HepG2 (cell line): ENCODE results near the gene RIPPLY1. TPM values are rescaled to one million over a fixed set of nuclear protein-coding genes. Genes with fewer than 3 reads are reported as not detected.

Source experiments
- ATAC-seq: fragments of 200-7000 bp; cut with Tn5 transposase; 3 replicates; pipeline ENCODE4 v1.9.1; 2020; ENCODE audit warnings: mild to moderate bottlenecking, moderate library complexity
- BruUV-seq: library from RNA; stranded (reverse); fragments of 400-500 nt; replicated peaks from 2 replicates; lab custom pipeline; 2021; lab: Mats Ljungman, UMichigan
- CTCF ChIA-PET: fragments of 300-600 bp; formaldehyde crosslinking; extraction: SDS; loops from one replicate; lab custom pipeline; 2021; ENCODE audit warnings: low total read pairs, inconsistent platforms, low intra/inter-chr PET ratio; lab: Yijun Ruan, JAX
- POLR2A ChIA-PET: fragments of 350-600 bp; sonication (Branson Sonifier 250); formaldehyde crosslinking; loops from one replicate; lab custom pipeline; 2020; ENCODE audit warnings: antibody characterized with exemption, inconsistent platforms; lab: Yijun Ruan, JAX
- DNase-seq: peaks from one replicate; pipeline ENCODE4 v3.0.0-alpha.2; 2015; ENCODE audit warnings: low spot score
- FAIRE-seq: peaks from 3 replicates; lab custom pipeline; 2011; peaks lifted over from hg19 to GRCh38; lab: Jason Lieb, UNC
- H2AFZ ChIP-seq: one replicate; pipeline ENCODE4 v1.6.1; 2011; ENCODE audit warnings: low read length, inconsistent platforms
- H3K27ac ChIP-seq: fragments of 300-600 bp; 3 replicates; pipeline ENCODE4 v1.8.0; 2011; ENCODE audit warnings: mixed run types, mild to moderate bottlenecking, mixed read lengths, low read length, inconsistent platforms; ENCODE audit not compliant: insufficient read depth; ENCODE audit errors: extremely low read length
- H3K27me3 ChIP-seq, 2 experiments: fragments of 200-600 bp in 1 of 2; 2 replicates in 1 of 2; 3 replicates in 1 of 2; pipeline versions ENCODE4 v1.6.0 to v1.8.0; 2011; ENCODE audit warnings: low read length in 2 of 2, mild to moderate bottlenecking in 2 of 2, moderate library complexity in 2 of 2, inconsistent platforms in 1 of 2; ENCODE audit not compliant: insufficient read depth in 2 of 2, control insufficient read depth in 1 of 2
- H3K36me3 ChIP-seq, 2 experiments: fragments of 200-600 bp in 1 of 2; replicated peaks in 1 of 2; 2 replicates in 1 of 2; 3 replicates in 1 of 2; pipeline versions ENCODE4 v1.5.1 to v1.8.0; 2011; ENCODE audit warnings: low read length in 2 of 2, inconsistent platforms in 1 of 2; ENCODE audit not compliant: insufficient read depth in 2 of 2, control insufficient read depth in 1 of 2
- H3K4me1 ChIP-seq: 2 replicates; pipeline ENCODE4 v1.5.1; 2012; ENCODE audit warnings: low read length, inconsistent platforms; ENCODE audit not compliant: insufficient read depth
- H3K4me2 ChIP-seq: 2 replicates; pipeline ENCODE4 v1.6.0; 2011; ENCODE audit warnings: low read depth, low read length, inconsistent platforms
- H3K4me3 ChIP-seq, 3 experiments: fragments of 200-600 bp in 1 of 3; sonication (generic), shearing (Covaris generic) in 1 of 3; replicated peaks in 1 of 3; 2 replicates each; pipeline ENCODE4 v1.5.1; 2011 to 2016; ENCODE audit warnings: low read length in 3 of 3, inconsistent platforms in 2 of 3, low read depth in 2 of 3, mild to moderate bottlenecking in 2 of 3, control low read depth in 1 of 3, mixed read lengths in 1 of 3; ENCODE audit not compliant: insufficient read depth in 1 of 3
- H3K79me2 ChIP-seq: one replicate; pipeline ENCODE4 v1.6.1; 2011; ENCODE audit warnings: low read length, inconsistent platforms; ENCODE audit not compliant: insufficient read depth
- H3K9ac ChIP-seq: 2 replicates; pipeline ENCODE4 v1.6.0; 2011; ENCODE audit warnings: mild to moderate bottlenecking, low read depth, low read length, inconsistent platforms; ENCODE audit not compliant: insufficient read depth
- H3K9me3 ChIP-seq: 2 replicates; pipeline ENCODE4 v1.5.1; 2012; ENCODE audit warnings: mild to moderate bottlenecking, low read length
- H4K20me1 ChIP-seq: 2 replicates; pipeline ENCODE4 v1.6.0; 2011; ENCODE audit warnings: inconsistent platforms, mild to moderate bottlenecking, low read length, moderate library complexity; ENCODE audit not compliant: insufficient read depth
- HOXA3 ChIP-seq: sonication (generic); formaldehyde crosslinking; IDR thresholded peaks from 2 replicates; pipeline ENCODE4 v1.5.0; 2020; ENCODE audit warnings: missing genetic modification reagents
- KDM2A ChIP-seq: sonication (generic); formaldehyde crosslinking; IDR thresholded peaks from 2 replicates; pipeline ENCODE4 v1.4.0; 2020; ENCODE audit warnings: low read depth, missing genetic modification reagents, borderline replicate concordance
- KDM5A ChIP-seq: fragments of 200-600 bp; sonication (generic); IDR thresholded peaks from 2 replicates; pipeline ENCODE4 v1.7.0; 2018; ENCODE audit warnings: antibody characterized with exemption, mild to moderate bottlenecking, low read length, borderline replicate concordance
- PAF1 ChIP-seq: IDR thresholded peaks from 2 replicates; pipeline ENCODE4 v1.6.1; 2016; ENCODE audit warnings: missing genetic modification reagents, missing compliant biosample characterization
- POLR2A ChIP-seq, 2 experiments: IDR thresholded peaks; 2 replicates each; pipeline ENCODE4 v1.6.1; 2011; ENCODE audit warnings: low read depth in 2 of 2, low read length in 2 of 2, mild to moderate bottlenecking in 1 of 2, moderate library complexity in 1 of 2; ENCODE audit not compliant: insufficient read depth in 1 of 2
- RBAK ChIP-seq: sonication (generic); formaldehyde crosslinking; IDR thresholded peaks from 2 replicates; pipeline ENCODE4 v1.5.1; 2020; ENCODE audit warnings: mild to moderate bottlenecking, missing genetic modification reagents
- RFXANK ChIP-seq: IDR thresholded peaks from 2 replicates; pipeline ENCODE4 v1.6.1; 2016
- RFXAP ChIP-seq: sonication (generic); formaldehyde crosslinking; IDR thresholded peaks from 2 replicates; pipeline ENCODE4 v1.4.0; 2020; ENCODE audit warnings: missing genetic modification reagents, borderline replicate concordance
- TBX3 ChIP-seq: fragments of 450-650 bp; IDR thresholded peaks from 2 replicates; pipeline ENCODE4 v1.6.1; 2017; ENCODE audit warnings: antibody characterized with exemption, mild to moderate bottlenecking, inconsistent platforms, borderline replicate concordance
- ZNF138 ChIP-seq: sonication (generic); formaldehyde crosslinking; IDR thresholded peaks from 2 replicates; pipeline ENCODE4 v1.5.0; 2020; ENCODE audit warnings: mild to moderate bottlenecking, low read depth, missing genetic modification reagents
- ZNF577 ChIP-seq: sonication (generic); formaldehyde crosslinking; IDR thresholded peaks from 2 replicates; pipeline ENCODE4 v1.4.0; 2020; ENCODE audit warnings: mild to moderate bottlenecking, low read depth, missing genetic modification reagents, borderline replicate concordance
- ZSCAN9 ChIP-seq: IDR thresholded peaks from 2 replicates; pipeline ENCODE4 v1.6.1; 2016; ENCODE audit warnings: borderline replicate concordance
- WGBS: methylation state at CpG from one replicate; pipeline ENCODE4 v1.1.6; 2017; ENCODE audit warnings: low lambda C conversion rate; 5-methylcytosine and 5-hydroxymethylcytosine counted together
- in situ Hi-C: cut with HindIII; loops from 2 replicates; pipeline ENCODE4 v1.10.0; 2017; ENCODE audit warnings: low pct_unique_long_range_greater_than_20kb; ENCODE audit not compliant: extremely low pct_ligation_motif_present
- intact Hi-C: fragments of 100-400 bp; cut with micrococcal nuclease; formaldehyde crosslinking; loops from one replicate; pipeline ENCODE4 v1.10.0; 2022; ENCODE audit not compliant: unreplicated experiment
- polyA plus RNA-seq, 8 experiments: library from polyadenylated mRNA; depleted of rRNA in 3 of 8; stranded (reverse) in 7 of 8; unstranded in 1 of 8; fragments of >200 nt; fragmentation: Illumina TruSeq in 4 of 8; extraction: Trizol in 4 of 8; gene quantifications; 2 replicates each; pipeline versions ENCODE4 v1.2.1 to v1.2.3, GENCODE V29; 2011 to 2016; ENCODE audit warnings: low read depth in 4 of 8, missing spikeins in 1 of 8, mixed read lengths in 1 of 8; ENCODE audit not compliant: insufficient read depth in 1 of 8
- total RNA-seq, 5 experiments: library from RNA; depleted of rRNA; stranded (reverse); fragments of >200 nt; fragmentation: Illumina TruSeq; extraction: Trizol; gene quantifications; 2 replicates each; pipeline ENCODE4 v1.2.3, GENCODE V29; 2016; ENCODE audit warnings: low read depth in 1 of 5
- TF ChIP-seq, protein P1 (sequence below): sonication (generic); formaldehyde crosslinking; IDR thresholded peaks from 2 replicates; pipeline ENCODE4 v1.8.1; 2023; ENCODE audit warnings: mild to moderate bottlenecking, missing genetic modification reagents
- TF ChIP-seq, protein P2 (sequence below): sonication (generic); formaldehyde crosslinking; IDR thresholded peaks from 2 replicates; pipeline ENCODE4 v1.8.0; 2022; ENCODE audit warnings: mild to moderate bottlenecking, missing genetic modification reagents; ENCODE audit not compliant: insufficient replicate concordance
- TF ChIP-seq, protein P3 (sequence below): sonication (generic); formaldehyde crosslinking; IDR thresholded peaks from 2 replicates; pipeline ENCODE4 v1.5.1; 2020; ENCODE audit warnings: missing genetic modification reagents, mild to moderate bottlenecking, borderline replicate concordance
- TF ChIP-seq, protein P4 (sequence below): sonication (generic); formaldehyde crosslinking; IDR thresholded peaks from 2 replicates; pipeline ENCODE4 v1.4.0; 2020; ENCODE audit warnings: mild to moderate bottlenecking, missing genetic modification reagents
- TF ChIP-seq, protein P5 (sequence below): sonication (generic); formaldehyde crosslinking; IDR thresholded peaks from 2 replicates; pipeline ENCODE4 v1.4.0; 2020; ENCODE audit warnings: mild to moderate bottlenecking, missing genetic modification reagents, borderline replicate concordance

RIPPLY1 gene
- total and polyA plus RNA-seq, 2 of the 13 experiments (the other 11 are each of a cell fraction or from before 2014, with no cell fraction given): 0.41 to 0.49 TPM

DNA sequence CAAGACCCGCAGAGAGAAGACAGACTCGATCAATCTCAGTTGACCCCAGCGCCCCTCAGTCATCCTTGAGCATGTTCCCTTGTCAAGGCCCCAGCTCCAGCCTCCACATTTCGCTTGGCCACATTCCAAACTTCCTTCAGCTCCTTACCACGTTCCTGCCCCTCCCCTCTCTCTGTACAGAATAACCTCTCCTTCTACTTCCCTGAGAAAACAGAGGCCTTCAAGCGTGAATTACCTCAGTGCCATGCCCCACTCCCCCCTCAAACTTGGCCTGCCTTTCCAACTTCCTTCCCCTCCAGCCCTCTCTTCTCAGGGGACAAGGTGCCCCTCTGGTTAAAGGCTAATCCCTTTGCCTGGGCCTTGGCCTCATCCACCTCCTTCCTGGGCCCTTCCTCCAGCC is 3.2 kb upstream of the RIPPLY1 start (continued):
- TF ChIP-seq, protein P1, sequence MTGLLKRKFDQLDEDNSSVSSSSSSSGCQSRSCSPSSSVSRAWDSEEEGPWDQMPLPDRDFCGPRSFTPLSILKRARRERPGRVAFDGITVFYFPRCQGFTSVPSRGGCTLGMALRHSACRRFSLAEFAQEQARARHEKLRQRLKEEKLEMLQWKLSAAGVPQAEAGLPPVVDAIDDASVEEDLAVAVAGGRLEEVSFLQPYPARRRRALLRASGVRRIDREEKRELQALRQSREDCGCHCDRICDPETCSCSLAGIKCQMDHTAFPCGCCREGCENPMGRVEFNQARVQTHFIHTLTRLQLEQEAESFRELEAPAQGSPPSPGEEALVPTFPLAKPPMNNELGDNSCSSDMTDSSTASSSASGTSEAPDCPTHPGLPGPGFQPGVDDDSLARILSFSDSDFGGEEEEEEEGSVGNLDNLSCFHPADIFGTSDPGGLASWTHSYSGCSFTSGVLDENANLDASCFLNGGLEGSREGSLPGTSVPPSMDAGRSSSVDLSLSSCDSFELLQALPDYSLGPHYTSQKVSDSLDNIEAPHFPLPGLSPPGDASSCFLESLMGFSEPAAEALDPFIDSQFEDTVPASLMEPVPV (CRISPR knock-in tag): no peak
- no peak for TF ChIP-seq RFXAP (CRISPR knock-in tag)
- TF ChIP-seq, protein P2, sequence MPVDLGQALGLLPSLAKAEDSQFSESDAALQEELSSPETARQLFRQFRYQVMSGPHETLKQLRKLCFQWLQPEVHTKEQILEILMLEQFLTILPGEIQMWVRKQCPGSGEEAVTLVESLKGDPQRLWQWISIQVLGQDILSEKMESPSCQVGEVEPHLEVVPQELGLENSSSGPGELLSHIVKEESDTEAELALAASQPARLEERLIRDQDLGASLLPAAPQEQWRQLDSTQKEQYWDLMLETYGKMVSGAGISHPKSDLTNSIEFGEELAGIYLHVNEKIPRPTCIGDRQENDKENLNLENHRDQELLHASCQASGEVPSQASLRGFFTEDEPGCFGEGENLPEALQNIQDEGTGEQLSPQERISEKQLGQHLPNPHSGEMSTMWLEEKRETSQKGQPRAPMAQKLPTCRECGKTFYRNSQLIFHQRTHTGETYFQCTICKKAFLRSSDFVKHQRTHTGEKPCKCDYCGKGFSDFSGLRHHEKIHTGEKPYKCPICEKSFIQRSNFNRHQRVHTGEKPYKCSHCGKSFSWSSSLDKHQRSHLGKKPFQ (CRISPR knock-in tag): no peak
- no peak for TF ChIP-seq KDM2A (CRISPR knock-in tag)
- no peak for TF ChIP-seq ZSCAN9 (CRISPR knock-in tag)
- TF ChIP-seq, protein P3, sequence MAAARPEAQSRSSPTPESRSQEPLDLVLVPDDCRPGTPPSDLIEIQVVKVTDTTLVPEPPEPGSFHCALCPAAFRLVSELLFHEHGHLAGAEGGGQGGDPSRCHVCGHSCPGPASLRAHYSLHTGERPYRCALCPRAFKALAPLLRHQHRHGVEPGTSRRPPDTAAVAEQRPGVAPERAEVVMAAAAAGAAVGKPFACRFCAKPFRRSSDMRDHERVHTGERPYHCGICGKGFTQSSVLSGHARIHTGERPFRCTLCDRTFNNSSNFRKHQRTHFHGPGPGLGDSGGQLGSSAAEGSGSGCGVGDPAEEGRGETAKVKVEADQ (CRISPR knock-in tag): no peak

DNA sequence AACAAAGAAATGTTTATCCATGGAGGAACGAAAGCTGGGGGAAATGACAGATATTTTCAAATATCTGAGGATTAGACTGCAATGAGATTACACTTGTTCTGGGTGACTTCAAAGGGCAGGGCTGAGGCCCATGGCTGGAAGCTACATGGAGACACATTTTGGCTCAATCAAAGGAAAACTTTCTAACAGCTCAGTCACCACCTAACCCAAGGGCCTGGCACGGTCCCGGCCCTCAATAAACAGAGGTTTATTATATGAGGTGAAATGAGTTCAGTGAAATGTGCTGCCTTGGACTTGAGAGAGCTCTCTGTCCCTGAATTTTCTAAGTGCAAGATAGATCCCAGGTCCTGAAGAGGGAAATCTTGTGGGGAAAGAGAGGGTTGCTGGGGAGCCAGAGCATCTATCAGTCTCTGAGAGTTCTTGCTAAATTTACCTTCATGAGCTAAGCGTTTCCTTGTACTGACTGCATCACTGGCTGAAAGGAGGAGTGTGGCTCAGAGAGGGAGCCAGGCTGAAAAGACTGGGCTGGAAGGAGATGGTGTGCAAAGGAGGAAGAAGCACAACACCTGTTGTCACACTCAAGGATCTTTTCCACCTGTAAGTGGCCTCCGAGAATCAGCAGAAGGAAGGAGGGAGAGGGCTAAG is 2.0 kb upstream of the RIPPLY1 start:
- no peaks in the 10 kb centered on the region for H3K36me3 ChIP-seq
- H2AFZ ChIP-seq: no peak overlapping the region
- in situ Hi-C loops (no loop called here), intact Hi-C loops (no loop called here)
- H3K27me3 ChIP-seq: no peaks in the 10 kb centered on the region
- H3K4me1 ChIP-seq: peaks cover 66% of the 10 kb centered on the region
- no peak for ATAC-seq
- H3K27ac ChIP-seq: no peak overlapping the region
- no peaks in the 10 kb centered on the region for H3K79me2 ChIP-seq
- H3K9ac ChIP-seq: no peak overlapping the region
- H3K9me3 ChIP-seq: no peaks in the 10 kb centered on the region
- WGBS: 77% methylated on average over 4 of the region's 5 CpGs
- POLR2A ChIA-PET: interaction anchor here (0.9 kb wide), 1 partner anchor 28 kb away, joined by 3 read pairs; no protein-coding TSS in a partner anchor
- no peak for DNase-seq
- no peak overlapping the region for H3K4me2 ChIP-seq
- H4K20me1 ChIP-seq: no peaks in the 10 kb centered on the region
- no peak overlapping the region for H3K4me3 ChIP-seq
- BruUV-seq: no TSS peak
- FAIRE-seq: no peak
- TF ChIP-seq HOXA3 (CRISPR knock-in tag) (no peak), ZNF138 (CRISPR knock-in tag) (no peak), POLR2A (IDR thresholded peaks at IDR 0.05; ENCODE audit: insufficient read depth in 1 of 2, low read depth in 2 of 2, low read length in 2 of 2) (no peak), KDM5A (no peak), RFXANK (CRISPR knock-in tag) (no peak), TBX3 (no peak), RBAK (CRISPR knock-in tag) (no peak), PAF1 (CRISPR knock-in tag) (no peak), ZNF577 (no peak)
- TF ChIP-seq, protein P4, sequence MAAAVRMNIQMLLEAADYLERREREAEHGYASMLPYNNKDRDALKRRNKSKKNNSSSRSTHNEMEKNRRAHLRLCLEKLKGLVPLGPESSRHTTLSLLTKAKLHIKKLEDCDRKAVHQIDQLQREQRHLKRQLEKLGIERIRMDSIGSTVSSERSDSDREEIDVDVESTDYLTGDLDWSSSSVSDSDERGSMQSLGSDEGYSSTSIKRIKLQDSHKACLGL (CRISPR knock-in tag): no peak
- TF ChIP-seq, protein P5, sequence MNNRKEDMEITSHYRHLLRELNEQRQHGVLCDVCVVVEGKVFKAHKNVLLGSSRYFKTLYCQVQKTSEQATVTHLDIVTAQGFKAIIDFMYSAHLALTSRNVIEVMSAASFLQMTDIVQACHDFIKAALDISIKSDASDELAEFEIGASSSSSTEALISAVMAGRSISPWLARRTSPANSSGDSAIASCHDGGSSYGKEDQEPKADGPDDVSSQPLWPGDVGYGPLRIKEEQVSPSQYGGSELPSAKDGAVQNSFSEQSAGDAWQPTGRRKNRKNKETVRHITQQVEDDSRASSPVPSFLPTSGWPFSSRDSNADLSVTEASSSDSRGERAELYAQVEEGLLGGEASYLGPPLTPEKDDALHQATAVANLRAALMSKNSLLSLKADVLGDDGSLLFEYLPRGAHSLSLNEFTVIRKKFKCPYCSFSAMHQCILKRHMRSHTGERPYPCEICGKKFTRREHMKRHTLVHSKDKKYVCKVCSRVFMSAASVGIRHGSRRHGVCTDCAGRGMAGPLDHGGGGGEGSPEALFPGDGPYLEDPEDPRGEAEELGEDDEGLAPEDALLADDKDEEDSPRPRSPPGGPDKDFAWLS (CRISPR knock-in tag): no peak
- CTCF ChIA-PET: no interaction called here
